ENCODE measurements around the gene PHF21B.

DNA sequence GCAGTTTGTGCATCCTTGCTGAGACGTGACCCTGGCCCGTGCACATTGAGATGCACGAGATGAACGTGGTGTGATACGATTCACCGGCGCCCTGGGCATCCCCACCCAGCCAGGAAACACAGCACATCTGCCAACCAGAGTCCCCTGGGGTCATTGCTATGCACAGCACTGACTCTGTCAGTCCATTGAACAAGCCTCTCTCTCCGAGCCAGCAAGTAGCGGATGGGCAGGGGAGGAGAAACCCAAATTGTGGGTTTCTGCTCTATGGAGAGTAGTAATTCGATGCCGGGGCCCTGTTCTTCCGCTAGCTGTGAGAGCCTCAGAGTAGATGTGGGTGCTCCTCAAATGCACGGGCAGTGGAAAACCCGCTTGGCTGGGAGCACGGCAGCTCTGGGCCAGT, 172.3 kb downstream of the PHF21B start:
- TF ChIP-seq, protein P1, sequence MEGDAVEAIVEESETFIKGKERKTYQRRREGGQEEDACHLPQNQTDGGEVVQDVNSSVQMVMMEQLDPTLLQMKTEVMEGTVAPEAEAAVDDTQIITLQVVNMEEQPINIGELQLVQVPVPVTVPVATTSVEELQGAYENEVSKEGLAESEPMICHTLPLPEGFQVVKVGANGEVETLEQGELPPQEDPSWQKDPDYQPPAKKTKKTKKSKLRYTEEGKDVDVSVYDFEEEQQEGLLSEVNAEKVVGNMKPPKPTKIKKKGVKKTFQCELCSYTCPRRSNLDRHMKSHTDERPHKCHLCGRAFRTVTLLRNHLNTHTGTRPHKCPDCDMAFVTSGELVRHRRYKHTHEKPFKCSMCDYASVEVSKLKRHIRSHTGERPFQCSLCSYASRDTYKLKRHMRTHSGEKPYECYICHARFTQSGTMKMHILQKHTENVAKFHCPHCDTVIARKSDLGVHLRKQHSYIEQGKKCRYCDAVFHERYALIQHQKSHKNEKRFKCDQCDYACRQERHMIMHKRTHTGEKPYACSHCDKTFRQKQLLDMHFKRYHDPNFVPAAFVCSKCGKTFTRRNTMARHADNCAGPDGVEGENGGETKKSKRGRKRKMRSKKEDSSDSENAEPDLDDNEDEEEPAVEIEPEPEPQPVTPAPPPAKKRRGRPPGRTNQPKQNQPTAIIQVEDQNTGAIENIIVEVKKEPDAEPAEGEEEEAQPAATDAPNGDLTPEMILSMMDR (optimal IDR thresholded peaks at IDR 0.05 in 1 of 3, IDR thresholded peaks at IDR 0.05 in 1 of 3, conservative IDR thresholded peaks at IDR 0.05 in 1 of 3; ENCODE audit: extremely low read depth in 1 of 3, insufficient read depth in 2 of 3, low read length in 3 of 3): no peak
- TF ChIP-seq EZH2 (IDR thresholded peaks at IDR 0.05; ENCODE audit: low read length): no peak

All from keratinocyte (primary cell).